Endothelial cell of umbilical vein (primary cell): Measurements from ENCODE around the gene ATP11B.

Experiments used
- CTCF ChIP-seq, 2 donors: IDR thresholded peaks; 1 replicate in 1 of 2; 2 replicates in 1 of 2; pipeline ENCODE4 v1.5.1; 2011; ENCODE audit warnings: low read length in 2 of 2, mild to moderate bottlenecking in 2 of 2, moderate library complexity in 2 of 2, control low read depth in 1 of 2, inconsistent platforms in 1 of 2, low read depth in 1 of 2; ENCODE audit not compliant: insufficient read depth in 1 of 2; ENCODE audit errors: extremely low read depth in 1 of 2
- FOS ChIP-seq: IDR thresholded peaks from 2 replicates; pipeline ENCODE4 v1.6.1; 2011; ENCODE audit warnings: mild to moderate bottlenecking, low read length, moderate library complexity, borderline replicate concordance; ENCODE audit not compliant: insufficient read depth
- MYC ChIP-seq: IDR thresholded peaks from one replicate; pipeline ENCODE4 v1.6.1; 2011; ENCODE audit warnings: mild to moderate bottlenecking, low read depth, low read length
- POLR2AphosphoS5 ChIP-seq: IDR thresholded peaks from 2 replicates; pipeline ENCODE4 v1.6.1; 2012; ENCODE audit warnings: low read depth, mild to moderate bottlenecking, control low read depth, low read length, moderate library complexity; ENCODE audit not compliant: insufficient read depth

GRCh38 chr3:182969853-182970252 is 176.5 kb downstream of the ATP11B start:
- TF ChIP-seq POLR2AphosphoS5 (no peak), CTCF (IDR thresholded peaks at IDR 0.05; ENCODE audit: extremely low read depth in 1 of 2, insufficient read depth in 1 of 2, low read depth in 1 of 2, low read length in 2 of 2) (no peak), FOS (no peak), MYC (no peak)
